A549 (cell line): ENCODE data around the gene CAPN9.

Source experiments
- ESRRA ChIP-seq: fragments of 150-350 bp; IDR thresholded peaks from 2 replicates; pipeline ENCODE4 v1.6.1; 2014; ENCODE audit warnings: mild to moderate bottlenecking, low read length, borderline replicate concordance
- HDAC2 ChIP-seq: fragments of 200-600 bp; sonication (generic); IDR thresholded peaks from 2 replicates; pipeline ENCODE4 v1.6.1; 2016
- JUN ChIP-seq, 2 experiments: fragments of >200 bp; sonication (Bioruptor Twin); formaldehyde crosslinking; IDR thresholded peaks; 2 replicates in 1 of 2; 3 replicates in 1 of 2; pipeline ENCODE4 v1.6.1; 2016 to 2017
- KDM5A ChIP-seq: fragments of 200-600 bp; sonication (generic); IDR thresholded peaks from 2 replicates; pipeline ENCODE4 v1.6.1; 2016; ENCODE audit warnings: antibody characterized with exemption, mild to moderate bottlenecking
- MAFK ChIP-seq: fragments of 450-650 bp; IDR thresholded peaks from 2 replicates; pipeline ENCODE4 v1.6.1; 2014; ENCODE audit not compliant: partially characterized antibody
- NR3C1 ChIP-seq: fragments of >200 bp; sonication (Bioruptor Twin); formaldehyde crosslinking; IDR thresholded peaks from 3 replicates; pipeline ENCODE4 v1.6.1; 2017
- POLR2A ChIP-seq: IDR thresholded peaks from 2 replicates; pipeline ENCODE4 v1.6.1; 2012; ENCODE audit warnings: mild to moderate bottlenecking, low read length
- TF ChIP-seq, protein P1 (sequence below): fragments of >200 bp; sonication (Bioruptor Twin); formaldehyde crosslinking; IDR thresholded peaks from 3 replicates; pipeline ENCODE4 v1.5.1; 2016
- TF ChIP-seq, protein P2 (sequence below): IDR thresholded peaks from 2 replicates; pipeline ENCODE4 v1.6.1; 2012; ENCODE audit warnings: low read depth, borderline replicate concordance

DNA sequence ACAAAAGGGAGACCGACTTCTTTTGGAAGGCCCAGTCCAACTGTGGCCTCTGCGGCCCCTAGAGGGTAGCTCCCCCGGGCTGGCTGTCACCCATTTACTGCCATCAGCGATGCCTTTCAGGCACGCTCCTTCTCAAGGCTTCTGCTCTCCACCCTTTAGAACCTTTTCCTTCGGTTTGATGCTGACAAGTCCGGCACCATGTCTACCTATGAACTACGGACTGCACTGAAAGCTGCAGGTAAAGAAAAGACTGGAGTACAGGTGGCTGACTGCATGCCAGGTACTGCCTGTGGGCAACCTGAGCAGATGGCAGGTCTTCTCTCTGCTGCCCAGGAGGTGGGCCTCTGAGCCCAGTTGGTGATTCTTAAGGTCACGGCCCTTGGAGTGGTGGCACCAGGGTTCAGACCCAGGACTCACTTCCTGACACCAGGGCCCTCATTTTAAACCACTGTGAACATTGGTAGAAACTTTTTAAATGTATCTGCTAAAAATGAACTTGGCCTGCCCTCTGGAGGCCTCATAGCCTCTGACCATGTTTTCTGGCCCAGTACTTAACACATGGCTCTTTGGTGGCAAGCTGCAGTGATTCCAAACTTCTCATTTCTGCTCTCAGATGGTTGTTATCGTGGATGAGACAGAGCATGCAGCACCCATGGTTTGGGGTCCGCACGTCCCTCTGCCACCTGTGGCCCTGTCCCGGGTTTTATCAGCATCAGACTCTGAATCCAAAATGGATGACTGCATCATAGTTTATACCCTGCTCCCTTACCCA lies 45.7 kb downstream of the CAPN9 start:
- TF ChIP-seq MAFK (no peak), JUN (IDR thresholded peaks at IDR 0.05) (no peak), ESRRA (no peak), POLR2A (no peak), HDAC2 (no peak), NR3C1 (no peak), KDM5A (no peak)
- TF ChIP-seq, protein P1, sequence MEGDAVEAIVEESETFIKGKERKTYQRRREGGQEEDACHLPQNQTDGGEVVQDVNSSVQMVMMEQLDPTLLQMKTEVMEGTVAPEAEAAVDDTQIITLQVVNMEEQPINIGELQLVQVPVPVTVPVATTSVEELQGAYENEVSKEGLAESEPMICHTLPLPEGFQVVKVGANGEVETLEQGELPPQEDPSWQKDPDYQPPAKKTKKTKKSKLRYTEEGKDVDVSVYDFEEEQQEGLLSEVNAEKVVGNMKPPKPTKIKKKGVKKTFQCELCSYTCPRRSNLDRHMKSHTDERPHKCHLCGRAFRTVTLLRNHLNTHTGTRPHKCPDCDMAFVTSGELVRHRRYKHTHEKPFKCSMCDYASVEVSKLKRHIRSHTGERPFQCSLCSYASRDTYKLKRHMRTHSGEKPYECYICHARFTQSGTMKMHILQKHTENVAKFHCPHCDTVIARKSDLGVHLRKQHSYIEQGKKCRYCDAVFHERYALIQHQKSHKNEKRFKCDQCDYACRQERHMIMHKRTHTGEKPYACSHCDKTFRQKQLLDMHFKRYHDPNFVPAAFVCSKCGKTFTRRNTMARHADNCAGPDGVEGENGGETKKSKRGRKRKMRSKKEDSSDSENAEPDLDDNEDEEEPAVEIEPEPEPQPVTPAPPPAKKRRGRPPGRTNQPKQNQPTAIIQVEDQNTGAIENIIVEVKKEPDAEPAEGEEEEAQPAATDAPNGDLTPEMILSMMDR = no peak
- TF ChIP-seq, protein P2, sequence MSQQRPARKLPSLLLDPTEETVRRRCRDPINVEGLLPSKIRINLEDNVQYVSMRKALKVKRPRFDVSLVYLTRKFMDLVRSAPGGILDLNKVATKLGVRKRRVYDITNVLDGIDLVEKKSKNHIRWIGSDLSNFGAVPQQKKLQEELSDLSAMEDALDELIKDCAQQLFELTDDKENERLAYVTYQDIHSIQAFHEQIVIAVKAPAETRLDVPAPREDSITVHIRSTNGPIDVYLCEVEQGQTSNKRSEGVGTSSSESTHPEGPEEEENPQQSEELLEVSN = no peak
